Neural cell (in vitro differentiated cells): ENCODE data around the gene ANKIB1. TPM values are rescaled to one million over a fixed set of nuclear protein-coding genes. Genes with fewer than 3 reads are reported as not detected.

Source experiments
- H2AFZ ChIP-seq: fragments of 200-600, 300-800 bp; sonication (generic), shearing (Covaris generic); 2 replicates; pipeline ENCODE4 v1.6.0; 2014; ENCODE audit warnings: low read depth, mild to moderate bottlenecking, antibody characterized with exemption, low read length, moderate library complexity
- H3F3A ChIP-seq: fragments of 200-600 bp; shearing (Covaris generic); 2 replicates; pipeline ENCODE4 v1.6.1; 2016; ENCODE audit warnings: mild to moderate bottlenecking, moderate library complexity, mixed read lengths, antibody characterized with exemption, low read length; ENCODE audit not compliant: insufficient read depth, poor library complexity, severe bottlenecking
- H3K27ac ChIP-seq: fragments of 200-600, 300-800 bp; sonication (generic), shearing (Covaris generic); 2 replicates; pipeline ENCODE4 v1.5.1; 2014; ENCODE audit warnings: mild to moderate bottlenecking, low read length, moderate library complexity
- H3K27me3 ChIP-seq: fragments of 300-800, 200-600 bp; sonication (generic), shearing (Covaris generic); 2 replicates; pipeline ENCODE4 v1.6.0; 2014; ENCODE audit warnings: mild to moderate bottlenecking, low read depth, low read length, moderate library complexity; ENCODE audit not compliant: insufficient read depth
- H3K36me3 ChIP-seq: fragments of 300-800, 200-600 bp; sonication (generic), shearing (Covaris generic); 2 replicates; pipeline ENCODE4 v1.5.1; 2014; ENCODE audit warnings: mild to moderate bottlenecking, antibody characterized with exemption, low read length, moderate library complexity; ENCODE audit not compliant: insufficient read depth
- H3K4me2 ChIP-seq: fragments of 300-800, 200-600 bp; sonication (generic), shearing (Covaris generic); 2 replicates; pipeline ENCODE4 v1.6.0; 2014; ENCODE audit warnings: mild to moderate bottlenecking, low read length
- H3K4me3 ChIP-seq: fragments of 300-800, 200-600 bp; sonication (generic), shearing (Covaris generic); 2 replicates; pipeline ENCODE4 v1.5.1; 2014; ENCODE audit warnings: mild to moderate bottlenecking, low read length, moderate library complexity
- H3K79me2 ChIP-seq: fragments of 200-600 bp; shearing (Covaris generic); replicated peaks from 2 replicates; pipeline ENCODE4 v1.6.0; 2014; ENCODE audit warnings: mild to moderate bottlenecking, low read length, moderate library complexity; ENCODE audit not compliant: insufficient read depth
- H3K9ac ChIP-seq: fragments of 300-800, 200-600 bp; sonication (generic), shearing (Covaris generic); 2 replicates; pipeline ENCODE4 v1.6.1; 2016; ENCODE audit warnings: mild to moderate bottlenecking, low read length, mixed read lengths
- H3K9me2 ChIP-seq: fragments of 200-600 bp; shearing (Covaris generic); 2 replicates; pipeline ENCODE4 v1.6.1; 2016; ENCODE audit warnings: mild to moderate bottlenecking, low read length, mixed read lengths; ENCODE audit not compliant: insufficient read depth
- H3K9me3 ChIP-seq: fragments of 200-600, 300-800 bp; sonication (generic), shearing (Covaris generic); 2 replicates; pipeline ENCODE4 v1.6.1; 2016; ENCODE audit warnings: mild to moderate bottlenecking, mixed run types, low read length, moderate library complexity, mixed read lengths
- H4K20me1 ChIP-seq: fragments of 200-600 bp; shearing (Covaris generic); 2 replicates; pipeline ENCODE4 v1.6.1; 2016; ENCODE audit warnings: mild to moderate bottlenecking, mixed run types; ENCODE audit not compliant: insufficient read depth
- CTCF ChIP-seq: fragments of 450-650 bp; IDR thresholded peaks from 2 replicates; pipeline ENCODE4 v1.5.1; 2014; ENCODE audit warnings: antibody characterized with exemption, mild to moderate bottlenecking, moderate library complexity; ENCODE audit not compliant: poor library complexity, severe bottlenecking
- EP300 ChIP-seq: fragments of 450-650 bp; conservative IDR thresholded peaks from 2 replicates; pipeline ENCODE4 v1.6.1; 2014; ENCODE audit warnings: antibody characterized with exemption, mild to moderate bottlenecking, moderate library complexity; ENCODE audit not compliant: poor library complexity, severe bottlenecking
- EZH2 ChIP-seq: fragments of 200-600, 300-800 bp; shearing (Covaris generic), sonication (generic); IDR thresholded peaks from 2 replicates; pipeline ENCODE4 v1.6.1; 2014; ENCODE audit warnings: antibody characterized with exemption, low read length, borderline replicate concordance, mild to moderate bottlenecking; ENCODE audit not compliant: insufficient read depth, poor library complexity, severe bottlenecking
- MXI1 ChIP-seq: fragments of 450-650 bp; conservative IDR thresholded peaks from 2 replicates; pipeline ENCODE4 v1.6.1; 2014; ENCODE audit warnings: antibody characterized with exemption, mild to moderate bottlenecking; ENCODE audit not compliant: poor library complexity, severe bottlenecking
- RAD21 ChIP-seq: fragments of 450-650 bp; conservative IDR thresholded peaks from 2 replicates; pipeline ENCODE4 v1.6.1; 2014; ENCODE audit warnings: antibody characterized with exemption, mild to moderate bottlenecking, moderate library complexity
- REST ChIP-seq: IDR thresholded peaks from 2 replicates; pipeline ENCODE4 v1.6.1; 2012; ENCODE audit warnings: borderline replicate concordance
- SMC3 ChIP-seq: fragments of 450-650 bp; conservative IDR thresholded peaks from 2 replicates; pipeline ENCODE4 v1.6.1; 2014; ENCODE audit warnings: antibody characterized with exemption, mild to moderate bottlenecking, moderate library complexity; ENCODE audit not compliant: poor library complexity
- TAF1 ChIP-seq: IDR thresholded peaks from 2 replicates; pipeline ENCODE4 v1.6.1; 2012; ENCODE audit warnings: low read depth
- polyA plus RNA-seq: library from polyadenylated mRNA; depleted of rRNA; stranded (reverse); fragments of >200 nt; gene quantifications from 2 replicates; pipeline ENCODE4 v1.2.3, GENCODE V29; 2014

Gene ANKIB1
- polyA plus RNA-seq, 1 donor from 2014 or later = 83.0 TPM

- Histone ChIP-seq H3K4me2 (no peak overlapping the region), H3F3A (no peaks in the 10 kb centered on the region), H4K20me1 (no peaks in the 10 kb centered on the region), H3K9ac (no peak overlapping the region), H3K27me3 (no peaks in the 10 kb centered on the region), H3K9me2 (no peaks in the 10 kb centered on the region), H3K9me3 (no peaks in the 10 kb centered on the region), H3K36me3 (peaks cover 3% of the 10 kb centered on the region), H3K27ac (no peak overlapping the region), H2AFZ (no peak overlapping the region), H3K79me2 (peaks cover 81% of the 10 kb centered on the region), H3K4me3 (no peak overlapping the region)
- no peak for TF ChIP-seq EZH2
- no peak for TF ChIP-seq RAD21
- no peak for TF ChIP-seq MXI1
- no peak for TF ChIP-seq SMC3
- TF ChIP-seq TAF1 = no peak
These were observed 9.5 kb downstream of the ANKIB1 start for GRCh38 chr7:92255308-92255707.

- H3F3A ChIP-seq = no peaks in the 10 kb centered on the region
- peaks cover 6% of the 10 kb centered on the region for H3K36me3 ChIP-seq
- no peak overlapping the region for H3K4me2 ChIP-seq
- no peak overlapping the region for H3K27ac ChIP-seq
- H2AFZ ChIP-seq = no peak overlapping the region
- TF ChIP-seq TAF1 (no peak), EP300 (no peak), RAD21 (no peak), REST (no peak), MXI1 (no peak), EZH2 (no peak)
- no peaks in the 10 kb centered on the region for H3K9me2 ChIP-seq
- H3K4me3 ChIP-seq = no peak overlapping the region
- no peaks in the 10 kb centered on the region for H3K27me3 ChIP-seq
- H3K9ac ChIP-seq = no peak overlapping the region
- no peaks in the 10 kb centered on the region for H4K20me1 ChIP-seq
- H3K9me3 ChIP-seq = no peaks in the 10 kb centered on the region
- H3K79me2 ChIP-seq = peaks cover 48% of the 10 kb centered on the region
These were observed 13.3 kb downstream of the ANKIB1 start for GRCh38 chr7:92259062-92259461.

GRCh38 chr7:92259610-92260247 lies 14.0 kb downstream of the ANKIB1 start:
- no peaks in the 10 kb centered on the region for H4K20me1 ChIP-seq
- H3K9ac ChIP-seq = no peak overlapping the region
- no peak overlapping the region for H3K4me3 ChIP-seq
- H3F3A ChIP-seq = no peaks in the 10 kb centered on the region
- no peaks in the 10 kb centered on the region for H3K9me2 ChIP-seq
- H3K27ac ChIP-seq = no peak overlapping the region
- no peaks in the 10 kb centered on the region for H3K27me3 ChIP-seq
- TF ChIP-seq EP300 (no peak), MXI1 (no peak), CTCF (no peak), EZH2 (no peak), TAF1 (no peak)
- H3K36me3 ChIP-seq = peaks cover 6% of the 10 kb centered on the region
- H3K4me2 ChIP-seq = no peak overlapping the region
- H2AFZ ChIP-seq = no peak overlapping the region
- H3K79me2 ChIP-seq = peaks cover 46% of the 10 kb centered on the region
- H3K9me3 ChIP-seq = no peaks in the 10 kb centered on the region
